ENCODE results near the gene DPH3. TPM values are rescaled to one million over a fixed set of nuclear protein-coding genes. Genes with fewer than 3 reads are reported as not detected.

Gene DPH3
- total RNA-seq, 1 experiment from 2014 or later, result 16.2 TPM

DNA sequence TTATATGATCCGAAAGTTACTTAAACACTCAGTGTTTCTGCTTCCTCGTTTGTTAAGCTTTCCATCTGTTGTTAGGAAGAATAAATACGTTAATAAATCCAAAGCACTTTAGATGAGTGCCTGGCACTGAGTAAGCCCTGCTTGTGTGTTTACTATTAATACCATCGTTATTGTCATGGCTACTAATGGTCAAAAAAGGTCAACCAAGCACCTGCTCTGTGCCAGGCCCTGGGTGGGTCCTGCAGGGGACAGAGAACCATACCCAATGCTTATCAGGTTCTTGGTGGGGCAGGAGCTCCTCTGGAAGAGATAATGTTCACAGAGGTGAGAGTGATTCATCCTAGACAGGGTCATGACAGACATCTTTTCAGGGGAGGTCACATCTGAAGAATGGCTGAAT is 50.4 kb downstream of the DPH3 start:
- POLR2A ChIA-PET (ENCODE audit: unreplicated experiment), result no interaction called here
- no peaks in the 10 kb centered on the region for H3K9me3 ChIP-seq (ENCODE audit: insufficient read depth, low read depth)
- no peaks in the 10 kb centered on the region for H3K4me1 ChIP-seq (replicated peaks; ENCODE audit: insufficient read depth)
- H4K20me1 ChIP-seq (ENCODE audit: insufficient read depth), result no peaks in the 10 kb centered on the region
- H3K27ac ChIP-seq, result no peak overlapping the region
- no peak overlapping the region for H3K4me3 ChIP-seq
- no peak overlapping the region for H3K4me2 ChIP-seq
- H2AFZ ChIP-seq, result no peak overlapping the region
- H3F3A ChIP-seq (ENCODE audit: insufficient read depth, low read depth), result no peaks in the 10 kb centered on the region
- TF ChIP-seq EZH2 (IDR thresholded peaks at IDR 0.05; ENCODE audit: low read depth) (no peak), CTCF (conservative IDR thresholded peaks at IDR 0.05) (no peak)
- no peaks in the 10 kb centered on the region for H3K9me2 ChIP-seq (ENCODE audit: insufficient read depth)
- intact Hi-C loops (cut with micrococcal nuclease; ENCODE audit: unreplicated experiment), result no loop called here
- CTCF ChIA-PET, result no interaction called here
- no peaks in the 10 kb centered on the region for H3K36me3 ChIP-seq (ENCODE audit: low read depth)
- no peak for DNase-seq
- no TSS peak for BruUV-seq (replicated peaks)
- H3K27me3 ChIP-seq (ENCODE audit: insufficient read depth, low read depth), result no peaks in the 10 kb centered on the region
- H3K79me2 ChIP-seq (ENCODE audit: low read depth), result no peaks in the 10 kb centered on the region

DNA sequence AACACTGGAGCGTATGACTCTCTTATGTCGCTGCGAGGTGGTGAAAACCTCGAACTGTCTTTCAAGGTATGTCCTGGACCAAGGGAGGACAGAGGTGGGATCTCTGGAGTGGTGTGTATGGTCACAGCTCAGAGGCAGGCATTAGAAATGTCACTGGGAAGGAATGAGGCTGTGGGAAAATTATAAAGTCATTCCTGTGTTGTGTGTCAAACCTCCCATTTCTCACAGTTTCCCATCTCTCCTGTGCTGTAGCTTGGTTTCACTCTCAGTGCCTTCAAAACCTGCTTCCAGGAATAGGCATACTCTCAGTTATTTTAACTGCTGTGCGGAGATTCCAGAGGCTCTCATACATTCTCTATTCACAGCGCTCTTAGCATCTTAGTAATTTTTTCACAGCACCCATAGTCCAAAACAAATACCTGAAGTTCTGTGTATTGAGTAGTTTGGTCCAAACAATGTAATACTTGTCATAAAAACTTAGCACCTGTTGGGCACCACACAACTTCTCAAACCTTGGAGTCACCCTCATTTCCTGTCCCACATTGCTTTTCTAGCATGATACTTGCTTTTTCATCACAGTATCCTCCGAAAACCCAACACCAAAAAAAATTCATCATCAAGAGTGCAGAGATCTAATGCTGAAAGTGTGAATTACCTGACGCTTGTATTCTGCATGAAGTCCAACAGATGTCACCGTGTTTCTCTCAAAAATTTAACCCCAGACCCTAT is 53.4 kb downstream of the DPH3 start:
- no TSS peak for BruUV-seq (replicated peaks)
- Histone ChIP-seq H3K4me1 (replicated peaks; ENCODE audit: insufficient read depth) (no peaks in the 10 kb centered on the region), H3F3A (ENCODE audit: insufficient read depth, low read depth) (no peaks in the 10 kb centered on the region), H3K4me2 (no peak overlapping the region), H3K9me2 (ENCODE audit: insufficient read depth) (no peaks in the 10 kb centered on the region), H3K27ac (no peak overlapping the region), H3K4me3 (no peak overlapping the region), H3K36me3 (ENCODE audit: low read depth) (no peaks in the 10 kb centered on the region), H4K20me1 (ENCODE audit: insufficient read depth) (no peaks in the 10 kb centered on the region), H3K79me2 (ENCODE audit: low read depth) (no peaks in the 10 kb centered on the region), H3K27me3 (ENCODE audit: insufficient read depth, low read depth) (no peaks in the 10 kb centered on the region), H2AFZ (no peak overlapping the region), H3K9me3 (ENCODE audit: insufficient read depth, low read depth) (no peaks in the 10 kb centered on the region)
- TF ChIP-seq CTCF (conservative IDR thresholded peaks at IDR 0.05), result no peak
- TF ChIP-seq EZH2 (IDR thresholded peaks at IDR 0.05; ENCODE audit: low read depth), result no peak
- POLR2A ChIA-PET (ENCODE audit: unreplicated experiment), result no interaction called here
- DNase-seq, result no peak
- CTCF ChIA-PET, result no interaction called here
- intact Hi-C loops (cut with micrococcal nuclease; ENCODE audit: unreplicated experiment), result loop anchor here (2.0 kb wide), 1 partner anchor 35 kb away; no protein-coding TSS in a partner anchor

Other genes with a start within 250 kb of the DPH3 start
- gene GALNT15, start 90.3 kb downstream of the DPH3 start, total RNA-seq (2021), result not detected in 2 replicates
- 15.7 and 18.5 TPM in 2 replicates for gene OXNAD1, start 269 bp upstream of the DPH3 start, total RNA-seq (2021)
- 0.41 TPM in 1 of 2 replicates, not detected in the other for gene RFTN1, start 248.8 kb upstream of the DPH3 start, total RNA-seq (2021)

All from PC-9 (cell line).